ENCODE measurements around the gene DGKI.
A peak's percentile ranks its signal among the peaks of the same experiment; 100 is the strongest.
"Not testable (repeated sequence)": the region's sequence is repeated elsewhere in the genome, so short reads cannot be mapped to it uniquely, and the experiment has no call there.

Gene DGKI

GRCh38 chr7:137835486-137836112 lies 11.2 kb downstream of the DGKI start:
- H3K27ac ChIP-seq (ENCODE audit: low read length): no peak overlapping the region

GRCh38 chr7:137834552-137834951 lies 12.2 kb downstream of the DGKI start:
- no peak overlapping the region for H3K9ac ChIP-seq (ENCODE audit: low read length in 2 of 2)
- H3K9me3 ChIP-seq (ENCODE audit: control insufficient read depth in 2 of 2, low read length in 2 of 2): peaks cover 3 to 6% of the 10 kb centered on the region in 2 donors
- no peaks in the 10 kb centered on the region for H3K27me3 ChIP-seq (ENCODE audit: control insufficient read depth in 1 of 2, insufficient read depth in 2 of 2, low read length in 2 of 2)
- H3K4me3 ChIP-seq (ENCODE audit: low read length in 2 of 2): no peak overlapping the region
- H3K4me1 ChIP-seq (ENCODE audit: control insufficient read depth, insufficient read depth, low read length): no peaks in the 10 kb centered on the region
- no peak overlapping the region for H3K27ac ChIP-seq (ENCODE audit: low read length)
- H3K36me3 ChIP-seq (ENCODE audit: control insufficient read depth in 2 of 2, insufficient read depth in 2 of 2, low read length in 2 of 2): no peaks in the 10 kb centered on the region

More at GRCh38 chr7:137835486-137836112, 11.2 kb downstream of the DGKI start:
- Histone ChIP-seq H3K36me3 (ENCODE audit: control insufficient read depth in 2 of 2, insufficient read depth in 2 of 2, low read length in 2 of 2) (no peaks in the 10 kb centered on the region), H3K4me3 (ENCODE audit: low read length in 2 of 2) (no peak overlapping the region), H3K4me1 (ENCODE audit: control insufficient read depth, insufficient read depth, low read length) (no peaks in the 10 kb centered on the region), H3K9ac (ENCODE audit: low read length in 2 of 2) (no peak overlapping the region), H3K9me3 (ENCODE audit: control insufficient read depth in 2 of 2, low read length in 2 of 2) (peaks cover 3 to 6% of the 10 kb centered on the region in 2 donors), H3K27me3 (ENCODE audit: control insufficient read depth in 1 of 2, insufficient read depth in 2 of 2, low read length in 2 of 2) (no peaks in the 10 kb centered on the region)

GRCh38 chr7:137832990-137833389 lies 13.8 kb downstream of the DGKI start:
- not testable (repeated sequence) for H3K27me3 ChIP-seq (ENCODE audit: control insufficient read depth in 1 of 2, insufficient read depth in 2 of 2, low read length in 2 of 2); H3K9ac ChIP-seq (ENCODE audit: low read length in 2 of 2); H3K4me3 ChIP-seq (ENCODE audit: low read length in 2 of 2); H3K9me3 ChIP-seq (ENCODE audit: control insufficient read depth in 2 of 2, low read length in 2 of 2); H3K27ac ChIP-seq (ENCODE audit: low read length); H3K4me1 ChIP-seq (ENCODE audit: control insufficient read depth, insufficient read depth, low read length); H3K36me3 ChIP-seq (ENCODE audit: control insufficient read depth in 2 of 2, insufficient read depth in 2 of 2, low read length in 2 of 2)

- H3K27me3 ChIP-seq (ENCODE audit: control insufficient read depth in 1 of 2, insufficient read depth in 2 of 2, low read length in 2 of 2): no peaks in the 10 kb centered on the region
- H3K4me1 ChIP-seq (ENCODE audit: control insufficient read depth, insufficient read depth, low read length): no peaks in the 10 kb centered on the region
- no peaks in the 10 kb centered on the region for H3K36me3 ChIP-seq (ENCODE audit: control insufficient read depth in 2 of 2, insufficient read depth in 2 of 2, low read length in 2 of 2)
- H3K27ac ChIP-seq (ENCODE audit: low read length): no peak overlapping the region
- H3K4me3 ChIP-seq (ENCODE audit: low read length in 2 of 2): no peak overlapping the region
- no peak overlapping the region for H3K9ac ChIP-seq (ENCODE audit: low read length in 2 of 2)
- H3K9me3 ChIP-seq (ENCODE audit: control insufficient read depth in 2 of 2, low read length in 2 of 2): peaks cover 3 to 6% of the 10 kb centered on the region in 2 donors
These were observed 14.4 kb downstream of the DGKI start for GRCh38 chr7:137832382-137832781.

- H3K4me3 ChIP-seq (ENCODE audit: low read length in 2 of 2); H3K27me3 ChIP-seq (ENCODE audit: control insufficient read depth in 1 of 2, insufficient read depth in 2 of 2, low read length in 2 of 2); H3K4me1 ChIP-seq (ENCODE audit: control insufficient read depth, insufficient read depth, low read length); H3K27ac ChIP-seq (ENCODE audit: low read length); H3K36me3 ChIP-seq (ENCODE audit: control insufficient read depth in 2 of 2, insufficient read depth in 2 of 2, low read length in 2 of 2); H3K9ac ChIP-seq (ENCODE audit: low read length in 2 of 2); H3K9me3 ChIP-seq (ENCODE audit: control insufficient read depth in 2 of 2, low read length in 2 of 2): not testable (repeated sequence)
These were observed 15.2 kb downstream of the DGKI start for GRCh38 chr7:137831555-137831954.

GRCh38 chr7:137829337-137829992 lies 17.3 kb downstream of the DGKI start:
- H3K4me1 ChIP-seq (ENCODE audit: control insufficient read depth, insufficient read depth, low read length): no peaks in the 10 kb centered on the region
- H3K9me3 ChIP-seq (ENCODE audit: control insufficient read depth in 2 of 2, low read length in 2 of 2): peaks cover 3 to 6% of the 10 kb centered on the region in 2 donors
- no peak overlapping the region for H3K4me3 ChIP-seq (ENCODE audit: low read length in 2 of 2)
- no peaks in the 10 kb centered on the region for H3K27me3 ChIP-seq (ENCODE audit: control insufficient read depth in 1 of 2, insufficient read depth in 2 of 2, low read length in 2 of 2)
- H3K27ac ChIP-seq (ENCODE audit: low read length): no peak overlapping the region
- H3K9ac ChIP-seq (ENCODE audit: low read length in 2 of 2): no peak overlapping the region
- H3K36me3 ChIP-seq (ENCODE audit: control insufficient read depth in 2 of 2, insufficient read depth in 2 of 2, low read length in 2 of 2): no peaks in the 10 kb centered on the region

GRCh38 chr7:137828456-137828855 lies 18.3 kb downstream of the DGKI start:
- H3K27ac ChIP-seq (ENCODE audit: low read length): no peak overlapping the region
- H3K36me3 ChIP-seq (ENCODE audit: control insufficient read depth in 2 of 2, insufficient read depth in 2 of 2, low read length in 2 of 2): no peaks in the 10 kb centered on the region
- H3K9me3 ChIP-seq (ENCODE audit: control insufficient read depth in 2 of 2, low read length in 2 of 2): peaks cover 3% of the 10 kb centered on the region in 2 donors
- no peak overlapping the region for H3K9ac ChIP-seq (ENCODE audit: low read length in 2 of 2)
- no peak overlapping the region for H3K4me3 ChIP-seq (ENCODE audit: low read length in 2 of 2)
- H3K27me3 ChIP-seq (ENCODE audit: control insufficient read depth in 1 of 2, insufficient read depth in 2 of 2, low read length in 2 of 2): no peaks in the 10 kb centered on the region
- H3K4me1 ChIP-seq (ENCODE audit: control insufficient read depth, insufficient read depth, low read length): no peaks in the 10 kb centered on the region

GRCh38 chr7:137825489-137825888 lies 21.3 kb downstream of the DGKI start:
- H3K4me3 ChIP-seq (ENCODE audit: low read length in 2 of 2): no peak overlapping the region
- H3K27me3 ChIP-seq (ENCODE audit: control insufficient read depth in 1 of 2, insufficient read depth in 2 of 2, low read length in 2 of 2): no peaks in the 10 kb centered on the region
- H3K4me1 ChIP-seq (ENCODE audit: control insufficient read depth, insufficient read depth, low read length): peaks cover 5% of the 10 kb centered on the region
- no peak overlapping the region for H3K9ac ChIP-seq (ENCODE audit: low read length in 2 of 2)
- H3K27ac ChIP-seq (ENCODE audit: low read length): no peak overlapping the region
- H3K36me3 ChIP-seq (ENCODE audit: control insufficient read depth in 2 of 2, insufficient read depth in 2 of 2, low read length in 2 of 2): no peaks in the 10 kb centered on the region
- H3K9me3 ChIP-seq (ENCODE audit: control insufficient read depth in 2 of 2, low read length in 2 of 2): no peaks in the 10 kb centered on the region

GRCh38 chr7:137820677-137821420 lies 25.9 kb downstream of the DGKI start:
- H3K9me3 ChIP-seq (ENCODE audit: control insufficient read depth in 2 of 2, low read length in 2 of 2): no peaks in the 10 kb centered on the region
- no peaks in the 10 kb centered on the region for H3K36me3 ChIP-seq (ENCODE audit: control insufficient read depth in 2 of 2, insufficient read depth in 2 of 2, low read length in 2 of 2)
- peaks cover 5% of the 10 kb centered on the region for H3K4me1 ChIP-seq (ENCODE audit: control insufficient read depth, insufficient read depth, low read length)
- no peak overlapping the region for H3K27ac ChIP-seq (ENCODE audit: low read length)
- no peaks in the 10 kb centered on the region for H3K27me3 ChIP-seq (ENCODE audit: control insufficient read depth in 1 of 2, insufficient read depth in 2 of 2, low read length in 2 of 2)
- no peak overlapping the region for H3K9ac ChIP-seq (ENCODE audit: low read length in 2 of 2)
- H3K4me3 ChIP-seq (ENCODE audit: low read length in 2 of 2): peak overlapping the region in 1 of 2 donors; percentile 40

GRCh38 chr7:137820156-137820555 lies 26.6 kb downstream of the DGKI start:
- no peaks in the 10 kb centered on the region for H3K27me3 ChIP-seq (ENCODE audit: control insufficient read depth in 1 of 2, insufficient read depth in 2 of 2, low read length in 2 of 2)
- H3K4me3 ChIP-seq (ENCODE audit: low read length in 2 of 2): no peak overlapping the region
- peaks cover 5% of the 10 kb centered on the region for H3K4me1 ChIP-seq (ENCODE audit: control insufficient read depth, insufficient read depth, low read length)
- H3K9ac ChIP-seq (ENCODE audit: low read length in 2 of 2): no peak overlapping the region
- no peak overlapping the region for H3K27ac ChIP-seq (ENCODE audit: low read length)
- no peaks in the 10 kb centered on the region for H3K9me3 ChIP-seq (ENCODE audit: control insufficient read depth in 2 of 2, low read length in 2 of 2)
- H3K36me3 ChIP-seq (ENCODE audit: control insufficient read depth in 2 of 2, insufficient read depth in 2 of 2, low read length in 2 of 2): no peaks in the 10 kb centered on the region

- no peak overlapping the region for H3K9ac ChIP-seq (ENCODE audit: low read length in 2 of 2)
- H3K36me3 ChIP-seq (ENCODE audit: control insufficient read depth in 2 of 2, insufficient read depth in 2 of 2, low read length in 2 of 2): no peaks in the 10 kb centered on the region
- H3K27me3 ChIP-seq (ENCODE audit: control insufficient read depth in 1 of 2, insufficient read depth in 2 of 2, low read length in 2 of 2): no peaks in the 10 kb centered on the region
- H3K4me1 ChIP-seq (ENCODE audit: control insufficient read depth, insufficient read depth, low read length): peaks cover 5% of the 10 kb centered on the region
- H3K27ac ChIP-seq (ENCODE audit: low read length): no peak overlapping the region
- H3K9me3 ChIP-seq (ENCODE audit: control insufficient read depth in 2 of 2, low read length in 2 of 2): no peaks in the 10 kb centered on the region
- no peak overlapping the region for H3K4me3 ChIP-seq (ENCODE audit: low read length in 2 of 2)
These were observed 28.7 kb downstream of the DGKI start for GRCh38 chr7:137818036-137818435.

All from stomach smooth muscle (tissue), 2 donors.